Large intestine (tissue), 12 donors: ENCODE results near the gene HGF. TPM values are rescaled to one million over a fixed set of nuclear protein-coding genes. Genes with fewer than 3 reads are reported as not detected.
"Not testable (repeated sequence)": the region's sequence is repeated elsewhere in the genome, so short reads cannot be mapped to it uniquely, and the experiment has no call there.

ENCODE experiments used
- DNase-seq, 2 donors: peaks; one replicate each; pipeline versions ENCODE4 v3.0.0 to v3.0.0-alpha.2; 2013
- H3K27ac ChIP-seq: one replicate; pipeline ENCODE4 v1.5.1; 2013; ENCODE audit warnings: low read length
- H3K27me3 ChIP-seq: 2 replicates; pipeline ENCODE4 v1.6.1; 2013; ENCODE audit warnings: low read length; ENCODE audit not compliant: control insufficient read depth, insufficient read depth
- H3K36me3 ChIP-seq: 2 replicates; pipeline ENCODE4 v1.6.1; 2013; ENCODE audit warnings: low read length; ENCODE audit not compliant: control insufficient read depth, insufficient read depth
- H3K4me1 ChIP-seq: one replicate; pipeline ENCODE4 v1.6.1; 2013; ENCODE audit warnings: low read length; ENCODE audit not compliant: control insufficient read depth, insufficient read depth
- H3K4me3 ChIP-seq: one replicate; pipeline ENCODE4 v1.5.1; 2013; ENCODE audit warnings: low read length
- H3K9me3 ChIP-seq: one replicate; pipeline ENCODE4 v1.6.1; 2013; ENCODE audit warnings: mild to moderate bottlenecking, low read depth, low read length, moderate library complexity; ENCODE audit not compliant: control insufficient read depth
- WGBS: methylation state at CpG from one replicate; pipeline ENCODE4 v1.1.5; 2013; ENCODE audit warnings: low lambda C conversion rate; ENCODE audit not compliant: insufficient coverage; 5-methylcytosine and 5-hydroxymethylcytosine counted together
- long read RNA-seq, 11 donors: transcript quantifications; one replicate each; lab custom pipeline, GENCODE V29; 2026
- polyA plus RNA-seq: library from polyadenylated mRNA; unstranded; fragments of 120-200 nt; gene quantifications from one replicate; pipeline ENCODE4 v1.2.1, GENCODE V29; 2013

HGF gene
- 2.8 TPM for polyA plus RNA-seq
- long read RNA-seq, donor 1, partial matches to known transcripts: 0 of 2 reads
- long read RNA-seq, donor 1, other reads (novel, unspliced or antisense): 0 of 2 reads
- long read RNA-seq, donor 2: 0 reads
- long read RNA-seq, donor 3: 0 reads
- long read RNA-seq, donor 4: 0 reads
- long read RNA-seq, donor 5: 0 reads
- long read RNA-seq, donor 6, partial matches to known transcripts: 0 of 1 reads
- long read RNA-seq, donor 6, other reads (novel, unspliced or antisense): 0 of 1 reads
- long read RNA-seq, donor 7, partial matches to known transcripts: 0 of 1 reads
- long read RNA-seq, donor 7, other reads (novel, unspliced or antisense): 0 of 1 reads
- long read RNA-seq, donor 8, partial matches to known transcripts: 0 of 1 reads
- long read RNA-seq, donor 8, other reads (novel, unspliced or antisense): 0 of 1 reads
- long read RNA-seq, donor 9: 0 reads
- long read RNA-seq, donor 10, partial matches to known transcripts: 0 of 1 reads
- long read RNA-seq, donor 10, other reads (novel, unspliced or antisense): 0 of 1 reads
- long read RNA-seq, donor 11, partial matches to known transcripts: 0 of 1 reads
- long read RNA-seq, donor 11, other reads (novel, unspliced or antisense): 0 of 1 reads

DNA sequence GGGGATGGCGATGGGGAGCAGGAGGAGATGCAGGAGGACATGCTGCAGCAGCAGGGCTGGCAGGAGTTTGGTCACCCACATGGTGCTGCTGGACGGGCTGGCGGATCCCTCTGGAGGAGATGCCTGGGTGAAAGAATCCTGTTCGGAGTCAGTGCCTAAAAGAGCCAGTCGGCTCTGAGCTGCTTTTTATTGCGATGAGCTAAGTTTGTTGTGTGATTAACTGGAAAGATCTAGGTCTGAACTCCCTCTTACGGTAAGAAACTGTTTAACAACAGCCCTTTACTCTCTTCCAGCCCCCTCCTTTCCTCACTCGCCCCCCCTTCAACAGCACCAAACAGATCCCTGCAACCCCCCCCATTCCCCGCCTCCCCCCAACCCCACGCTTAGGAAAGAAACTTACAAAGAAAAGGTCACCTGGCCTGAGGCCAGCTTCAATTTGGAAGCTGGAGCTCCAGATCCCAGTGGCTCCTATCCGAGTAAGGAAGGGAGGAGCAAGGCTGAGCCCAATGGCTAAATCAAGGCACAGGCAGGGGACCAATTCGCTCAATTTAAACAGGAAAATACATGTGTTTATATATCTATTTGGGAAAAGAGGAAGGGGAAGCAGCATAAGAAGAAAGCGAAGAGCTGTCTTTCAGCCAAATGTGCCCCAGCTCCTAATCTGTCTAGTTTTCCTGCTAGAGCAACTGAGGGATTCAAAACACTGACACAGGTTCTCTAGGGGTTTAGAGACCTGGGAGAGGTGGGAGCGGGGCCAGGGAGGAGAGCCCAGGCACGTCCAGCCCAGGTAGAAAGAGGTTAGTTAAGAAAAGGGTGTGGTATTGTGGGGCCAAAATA, at the start of gene HGF:
HGF (minus strand) TSS at position 157 of the 837 bp plus-strand sequence; CDS start at position 81, 76 bp downstream.
- no peaks in the 10 kb centered on the region for H3K27me3 ChIP-seq
- peak within 1 kb of the TSS; percentile 30 for H3K4me3 ChIP-seq
- WGBS: 40% methylated on average over 1 of the region's 15 CpGs
- DNase-seq: peak; percentile 16 to 26
- no peaks in the 10 kb centered on the region for H3K4me1 ChIP-seq
- H3K9me3 ChIP-seq: no peaks in the 10 kb centered on the region
- no peak within 1 kb of the TSS for H3K27ac ChIP-seq
- H3K36me3 ChIP-seq: no peaks in the 10 kb centered on the region

DNA sequence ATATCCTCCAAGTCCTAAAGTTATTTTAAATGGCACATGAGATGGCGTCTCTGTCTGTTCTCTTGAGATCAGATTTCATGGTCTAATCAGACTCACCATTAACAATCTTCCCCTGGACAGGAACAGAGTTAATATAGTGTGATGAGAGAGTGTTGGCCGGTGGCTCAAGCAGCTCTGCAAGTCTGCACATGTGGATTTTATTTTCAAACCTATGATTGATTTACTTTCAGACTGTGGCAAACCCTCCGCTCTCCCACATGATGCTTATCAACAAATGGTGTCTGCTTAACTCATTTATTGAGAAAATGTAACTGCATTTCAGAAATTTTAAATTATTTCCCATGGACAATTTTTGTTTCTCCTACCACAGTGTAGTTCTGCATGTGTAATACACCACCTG, 46.5 kb upstream of the HGF start:
- Histone ChIP-seq H3K27me3 (no peaks in the 10 kb centered on the region), H3K9me3 (no peaks in the 10 kb centered on the region), H3K27ac (no peak overlapping the region), H3K4me1 (no peaks in the 10 kb centered on the region), H3K4me3 (no peak overlapping the region), H3K36me3 (no peaks in the 10 kb centered on the region)
- WGBS: 20% methylated on average over 1 of the region's 3 CpGs
- no peak for DNase-seq

GRCh38 chr7:81812866-81813476, 43.1 kb upstream of the HGF start:
- H3K4me3 ChIP-seq, H3K27me3 ChIP-seq, DNase-seq, H3K9me3 ChIP-seq, H3K36me3 ChIP-seq, H3K27ac ChIP-seq, H3K4me1 ChIP-seq: not testable (repeated sequence)
- no CpG with 5 or more reads among the region's 3 CpGs for WGBS

- Histone ChIP-seq H3K36me3 (no peaks in the 10 kb centered on the region), H3K9me3 (no peaks in the 10 kb centered on the region), H3K4me1 (no peaks in the 10 kb centered on the region), H3K4me3 (no peak overlapping the region), H3K27ac (no peak overlapping the region), H3K27me3 (no peaks in the 10 kb centered on the region)
- DNase-seq: no peak
- no CpG with 5 or more reads among the region's 5 CpGs for WGBS
Measured at GRCh38 chr7:81811956-81812865, 42.4 kb upstream of the HGF start.

DNA sequence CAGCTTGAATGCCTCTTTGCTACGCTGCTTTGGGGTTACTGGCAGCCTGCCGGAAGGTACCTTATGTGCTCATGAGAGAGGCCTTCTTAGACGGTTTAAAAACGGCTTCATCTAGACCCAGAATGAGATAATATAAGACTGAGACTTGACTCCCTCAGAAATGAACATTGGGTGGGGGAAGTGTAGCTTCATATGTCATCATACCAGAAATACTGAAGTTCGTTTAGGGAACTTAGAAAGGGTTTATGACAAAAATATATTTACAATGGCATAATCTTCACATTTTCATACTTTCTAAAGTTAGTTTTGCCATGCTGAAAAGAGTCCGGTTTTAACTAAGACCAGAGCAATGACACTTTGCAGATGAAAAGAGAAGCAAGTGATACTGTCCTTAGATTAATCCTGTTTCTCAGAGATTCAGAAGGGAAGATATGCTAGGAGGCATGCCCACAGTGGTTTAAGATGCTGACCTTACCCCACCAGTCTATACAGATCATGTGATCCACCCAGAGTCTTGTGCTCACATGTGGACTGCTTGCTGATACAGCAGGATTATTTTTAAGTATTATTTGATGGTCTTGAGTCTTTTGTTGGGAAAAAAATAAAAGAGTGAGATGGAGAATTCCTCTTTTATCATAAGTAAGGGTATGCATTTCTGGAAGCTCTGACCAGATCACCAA, 40.8 kb upstream of the HGF start:
- H3K27ac ChIP-seq: no peak overlapping the region
- DNase-seq: no peak
- WGBS: 96% methylated on average over 5 of the region's 6 CpGs
- H3K4me1 ChIP-seq: no peaks in the 10 kb centered on the region
- H3K9me3 ChIP-seq: no peaks in the 10 kb centered on the region
- H3K4me3 ChIP-seq: no peak overlapping the region
- H3K27me3 ChIP-seq: no peaks in the 10 kb centered on the region
- H3K36me3 ChIP-seq: no peaks in the 10 kb centered on the region

DNA sequence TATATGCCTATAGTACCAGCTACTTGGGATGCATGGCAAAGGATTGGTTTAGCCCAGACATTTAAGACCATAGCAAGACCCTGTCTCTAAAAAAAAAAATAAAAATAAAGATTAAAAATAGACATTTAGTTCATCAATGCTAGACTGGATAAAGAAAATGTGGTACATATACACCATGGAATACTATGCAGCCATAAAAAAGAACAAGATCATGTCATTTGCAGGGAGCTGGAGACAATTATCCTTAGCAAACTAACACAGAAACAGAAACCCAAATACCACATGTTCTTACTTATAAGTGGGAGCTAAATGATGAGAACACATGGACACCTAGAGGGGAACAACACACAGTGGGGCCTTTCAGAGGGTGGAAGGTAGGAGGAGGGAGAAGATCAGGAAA, 38.5 kb upstream of the HGF start:
- not testable (repeated sequence) for DNase-seq, H3K4me3 ChIP-seq, H3K27me3 ChIP-seq, H3K4me1 ChIP-seq, H3K27ac ChIP-seq, H3K36me3 ChIP-seq, H3K9me3 ChIP-seq

GRCh38 chr7:81803267-81803666, 33.4 kb upstream of the HGF start:
- H3K27ac ChIP-seq: no peak overlapping the region

GRCh38 chr7:81802251-81802650, 32.4 kb upstream of the HGF start:
- DNase-seq: no peak
- H3K9me3 ChIP-seq: no peaks in the 10 kb centered on the region
- H3K4me3 ChIP-seq: no peak overlapping the region
- no peaks in the 10 kb centered on the region for H3K36me3 ChIP-seq
- 0% methylated on average over 1 of the region's 1 CpG for WGBS
- H3K27ac ChIP-seq: no peak overlapping the region
- no peaks in the 10 kb centered on the region for H3K27me3 ChIP-seq
- H3K4me1 ChIP-seq: no peaks in the 10 kb centered on the region

More at GRCh38 chr7:81803267-81803666, 33.4 kb upstream of the HGF start:
- WGBS: 14% methylated on average over 4 of the region's 5 CpGs
- Histone ChIP-seq H3K27me3 (no peaks in the 10 kb centered on the region), H3K36me3 (no peaks in the 10 kb centered on the region), H3K9me3 (no peaks in the 10 kb centered on the region), H3K4me3 (no peak overlapping the region), H3K4me1 (no peaks in the 10 kb centered on the region)
- DNase-seq: no peak

DNA sequence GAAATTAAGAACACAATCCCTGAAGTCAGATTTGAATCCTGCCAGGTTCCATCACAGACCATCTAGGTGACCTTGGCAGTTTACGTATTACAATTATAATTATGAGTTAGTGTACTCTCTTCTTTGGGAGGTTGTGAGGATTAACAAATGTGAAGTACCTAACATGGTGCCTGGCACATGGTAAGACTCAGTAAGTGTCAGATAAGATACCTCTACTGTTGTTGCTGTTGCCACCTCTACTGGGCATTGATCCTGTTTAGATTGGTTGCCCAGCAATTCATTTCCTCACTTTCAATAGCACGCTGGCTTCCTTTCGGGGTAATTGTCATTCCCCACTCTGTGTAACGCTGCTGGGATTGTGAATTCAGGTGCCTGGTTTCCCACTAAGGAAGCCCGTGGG, 31.7 kb upstream of the HGF start:
- WGBS: 100% methylated on average over 1 of the region's 5 CpGs

More for the DNA sequence above, 31.7 kb upstream of the HGF start:
- Histone ChIP-seq H3K27ac (no peak overlapping the region), H3K4me1 (no peaks in the 10 kb centered on the region), H3K9me3 (no peaks in the 10 kb centered on the region), H3K4me3 (no peak overlapping the region), H3K27me3 (no peaks in the 10 kb centered on the region), H3K36me3 (no peaks in the 10 kb centered on the region)
- DNase-seq: no peak
